AG04450 (cell line): ENCODE measurements around the gene ADAMTS6. TPM values are rescaled to one million over a fixed set of nuclear protein-coding genes. Genes with fewer than 3 reads are reported as not detected.

Source experiments
- CTCF ChIA-PET: fragments of 300-600, 350-600 bp; formaldehyde crosslinking; extraction: SDS; loops from one replicate; lab custom pipeline; 2022; ENCODE audit warnings: antibody characterized with exemption, inconsistent platforms; lab: Charles Lee
- POLR2A ChIA-PET: fragments of 350-600 bp; formaldehyde crosslinking; extraction: SDS; loops from one replicate; lab custom pipeline; 2021; ENCODE audit warnings: antibody characterized with exemption, inconsistent platforms; lab: Yijun Ruan, JAX
- DNase-seq: peaks from one replicate; pipeline ENCODE4 v3.0.0-alpha.2; 2011; ENCODE audit warnings: low read depth, low spot score
- H3K27ac ChIP-seq: one replicate; pipeline ENCODE4 v1.5.1; 2012; ENCODE audit warnings: low read depth, low read length, control low read depth
- H3K27me3 ChIP-seq: one replicate; pipeline ENCODE4 v1.6.0; 2012; ENCODE audit warnings: low read length; ENCODE audit not compliant: control insufficient read depth, insufficient read depth
- H3K4me3 ChIP-seq: 2 replicates; pipeline ENCODE4 v1.5.1; 2011; ENCODE audit warnings: mild to moderate bottlenecking, low read depth, low read length, control low read depth
- H3K9me3 ChIP-seq: 2 replicates; pipeline ENCODE4 v1.5.1; 2012; ENCODE audit warnings: low read length; ENCODE audit not compliant: control insufficient read depth, insufficient read depth
- polyA plus RNA-seq: library from polyadenylated mRNA; depleted of rRNA; stranded (reverse); fragments of >200 nt; gene quantifications from 2 replicates; pipeline ENCODE4 v1.2.3, GENCODE V29; 2011
- TF ChIP-seq, protein P1 (sequence below): IDR thresholded peaks from 2 replicates; pipeline ENCODE4 v1.5.1; 2011; ENCODE audit warnings: low read depth, low read length, control low read depth, inconsistent platforms

The ADAMTS6 gene
- polyA plus RNA-seq, 1 experiment = 22.5 TPM

DNA sequence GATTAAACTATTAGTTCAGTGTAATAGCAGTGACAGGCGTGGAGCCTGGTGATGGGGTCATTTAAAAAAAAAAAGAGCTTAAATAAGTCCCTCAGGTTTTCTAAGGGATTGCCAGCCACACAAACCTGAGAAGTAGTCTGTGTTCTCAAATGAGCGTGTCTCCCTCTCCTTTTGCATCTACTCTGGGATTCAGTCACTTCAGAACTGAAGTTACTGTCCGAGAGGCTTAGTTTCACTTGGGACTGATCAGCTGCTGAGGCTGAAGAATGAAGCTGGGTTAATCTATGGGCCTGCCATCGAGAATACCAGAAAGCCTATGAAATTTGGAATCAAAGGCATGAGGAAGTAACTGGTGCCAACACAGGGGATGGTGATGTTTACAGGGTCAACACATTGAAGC lies 310.1 kb downstream of the ADAMTS6 start:
- H3K27ac ChIP-seq = no peak overlapping the region
- no peak for DNase-seq
- ChIA-PET CTCF (interaction anchor here (0.6 kb wide), 1 partner anchor 222 kb away, joined by 3 read pairs; no protein-coding TSS in a partner anchor), POLR2A (no interaction called here)
- H3K27me3 ChIP-seq = no peaks in the 10 kb centered on the region
- TF ChIP-seq, protein P1, sequence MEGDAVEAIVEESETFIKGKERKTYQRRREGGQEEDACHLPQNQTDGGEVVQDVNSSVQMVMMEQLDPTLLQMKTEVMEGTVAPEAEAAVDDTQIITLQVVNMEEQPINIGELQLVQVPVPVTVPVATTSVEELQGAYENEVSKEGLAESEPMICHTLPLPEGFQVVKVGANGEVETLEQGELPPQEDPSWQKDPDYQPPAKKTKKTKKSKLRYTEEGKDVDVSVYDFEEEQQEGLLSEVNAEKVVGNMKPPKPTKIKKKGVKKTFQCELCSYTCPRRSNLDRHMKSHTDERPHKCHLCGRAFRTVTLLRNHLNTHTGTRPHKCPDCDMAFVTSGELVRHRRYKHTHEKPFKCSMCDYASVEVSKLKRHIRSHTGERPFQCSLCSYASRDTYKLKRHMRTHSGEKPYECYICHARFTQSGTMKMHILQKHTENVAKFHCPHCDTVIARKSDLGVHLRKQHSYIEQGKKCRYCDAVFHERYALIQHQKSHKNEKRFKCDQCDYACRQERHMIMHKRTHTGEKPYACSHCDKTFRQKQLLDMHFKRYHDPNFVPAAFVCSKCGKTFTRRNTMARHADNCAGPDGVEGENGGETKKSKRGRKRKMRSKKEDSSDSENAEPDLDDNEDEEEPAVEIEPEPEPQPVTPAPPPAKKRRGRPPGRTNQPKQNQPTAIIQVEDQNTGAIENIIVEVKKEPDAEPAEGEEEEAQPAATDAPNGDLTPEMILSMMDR = no peak
- no peak overlapping the region for H3K4me3 ChIP-seq
- no peaks in the 10 kb centered on the region; the same call in 1 of the 2 replicates for H3K9me3 ChIP-seq

DNA sequence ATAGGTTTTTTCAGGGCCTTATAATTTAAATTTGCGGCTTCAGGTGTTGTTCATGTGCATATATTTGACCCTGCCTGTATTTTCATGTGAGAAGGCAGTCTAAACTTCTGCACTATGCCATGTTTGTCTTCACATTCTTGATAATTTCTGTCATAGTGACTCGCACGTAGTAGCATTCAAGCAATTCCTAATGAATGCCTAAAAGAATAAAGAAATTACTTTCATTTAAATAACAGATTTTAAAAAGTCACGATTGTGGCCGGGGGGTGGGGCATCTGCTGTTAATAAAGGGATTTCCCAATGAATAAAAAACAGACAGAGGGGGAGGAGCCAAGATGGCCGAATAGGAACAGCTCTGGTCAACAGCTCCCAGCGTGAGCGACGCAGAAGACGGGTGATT lies 318.0 kb downstream of the ADAMTS6 start:
- no peaks in the 10 kb centered on the region; the same call in 1 of the 2 replicates for H3K9me3 ChIP-seq
- TF ChIP-seq, protein P1 = no peak
- H3K4me3 ChIP-seq = no peak overlapping the region
- H3K27ac ChIP-seq = no peak overlapping the region
- no peak for DNase-seq
- CTCF ChIA-PET = no interaction called here
- no peaks in the 10 kb centered on the region for H3K27me3 ChIP-seq
- POLR2A ChIA-PET = no interaction called here

DNA sequence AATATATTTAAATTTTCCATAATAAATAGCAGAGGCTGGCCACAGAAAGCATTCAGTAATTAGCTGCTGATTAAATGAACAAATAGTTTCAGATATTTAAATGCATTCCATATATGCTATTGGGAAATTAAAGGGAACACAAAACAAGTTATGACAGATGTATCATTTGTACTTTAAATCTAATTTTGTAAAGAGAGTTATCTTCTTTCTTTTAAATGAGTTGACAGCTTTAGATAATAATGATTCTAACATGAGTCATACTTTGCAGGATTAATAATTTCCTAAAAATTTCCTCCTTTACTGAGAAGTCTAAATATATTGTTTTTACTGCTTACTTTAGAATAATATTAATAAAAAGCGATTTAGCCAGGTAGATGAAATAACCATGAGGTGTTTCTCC lies 320.1 kb downstream of the ADAMTS6 start:
- POLR2A ChIA-PET = interaction anchor here (1.1 kb wide), 1 partner anchor 24 kb away, joined by 3 read pairs; no protein-coding TSS in a partner anchor
- Histone ChIP-seq H3K4me3 (no peak overlapping the region), H3K27ac (no peak overlapping the region), H3K9me3 (no peaks in the 10 kb centered on the region; the same call in 1 of the 2 replicates), H3K27me3 (no peaks in the 10 kb centered on the region)
- TF ChIP-seq, protein P1 = no peak
- no peak for DNase-seq
- CTCF ChIA-PET = no interaction called here

DNA sequence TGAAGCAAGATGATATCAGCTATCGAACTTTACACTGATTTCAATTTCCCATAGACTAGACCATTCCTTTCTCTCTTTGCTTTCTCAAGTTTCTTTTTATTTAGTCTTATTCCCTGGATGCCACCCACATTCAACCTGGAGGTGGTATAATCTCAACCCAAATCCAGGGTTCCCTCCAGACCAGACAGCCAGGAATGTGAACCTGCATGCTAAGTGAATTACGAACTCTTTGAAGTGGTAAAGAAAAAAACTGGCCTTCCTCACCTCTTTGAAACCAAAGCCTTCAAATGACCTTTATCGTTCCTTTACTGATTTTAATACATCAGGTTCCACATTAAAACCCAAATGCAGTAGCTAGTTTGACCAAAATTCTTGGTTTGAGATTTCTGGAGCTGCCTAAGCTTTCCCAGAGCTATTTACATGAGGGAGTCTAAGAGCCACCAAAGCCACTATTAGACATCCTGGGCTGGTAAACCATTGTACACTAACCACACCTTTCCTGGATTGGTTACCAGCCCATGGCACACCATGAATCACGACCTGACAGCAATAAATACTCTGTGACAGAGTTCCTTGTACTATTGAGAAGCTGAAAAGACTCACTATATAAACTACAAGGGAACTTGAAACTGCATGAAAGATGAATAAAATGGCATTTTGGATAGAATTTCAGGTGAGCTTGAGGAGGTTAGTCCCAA lies 323.7 kb downstream of the ADAMTS6 start:
- H3K4me3 ChIP-seq = no peak overlapping the region
- CTCF ChIA-PET = interaction anchor here (0.7 to 1.0 kb wide), 2 partner anchors 10 to 56 kb away, joined by 3 read pairs; no protein-coding TSS in a partner anchor
- POLR2A ChIA-PET = interaction anchor here (0.6 kb wide), 1 partner anchor 319 kb away, joined by 5 read pairs; no protein-coding TSS in a partner anchor
- H3K9me3 ChIP-seq = no peaks in the 10 kb centered on the region
- H3K27ac ChIP-seq = no peak overlapping the region
- no peak for DNase-seq
- TF ChIP-seq, protein P1 = no peak
- H3K27me3 ChIP-seq = no peaks in the 10 kb centered on the region

- H3K4me3 ChIP-seq = no peak overlapping the region
- DNase-seq = no peak
- CTCF ChIA-PET = no interaction called here
- no peaks in the 10 kb centered on the region for H3K27me3 ChIP-seq
- H3K9me3 ChIP-seq = no peaks in the 10 kb centered on the region
- POLR2A ChIA-PET = no interaction called here
- H3K27ac ChIP-seq = no peak overlapping the region
- TF ChIP-seq, protein P1 = no peak
These were observed 324.8 kb downstream of the ADAMTS6 start for GRCh38 chr5:65156933-65157332.
